Neural cell (in vitro differentiated cells): Measurements from ENCODE around the gene SPPL3. TPM values are rescaled to one million over a fixed set of nuclear protein-coding genes. Genes with fewer than 3 reads are reported as not detected.

Experiments used
- H2AFZ ChIP-seq: fragments of 200-600, 300-800 bp; sonication (generic), shearing (Covaris generic); 2 replicates; pipeline ENCODE4 v1.6.0; 2014; ENCODE audit warnings: low read depth, mild to moderate bottlenecking, antibody characterized with exemption, low read length, moderate library complexity
- H3F3A ChIP-seq: fragments of 200-600 bp; shearing (Covaris generic); 2 replicates; pipeline ENCODE4 v1.6.1; 2016; ENCODE audit warnings: mild to moderate bottlenecking, moderate library complexity, mixed read lengths, antibody characterized with exemption, low read length; ENCODE audit not compliant: insufficient read depth, poor library complexity, severe bottlenecking
- H3K27ac ChIP-seq: fragments of 200-600, 300-800 bp; sonication (generic), shearing (Covaris generic); 2 replicates; pipeline ENCODE4 v1.5.1; 2014; ENCODE audit warnings: mild to moderate bottlenecking, low read length, moderate library complexity
- H3K27me3 ChIP-seq: fragments of 300-800, 200-600 bp; sonication (generic), shearing (Covaris generic); 2 replicates; pipeline ENCODE4 v1.6.0; 2014; ENCODE audit warnings: mild to moderate bottlenecking, low read depth, low read length, moderate library complexity; ENCODE audit not compliant: insufficient read depth
- H3K36me3 ChIP-seq: fragments of 300-800, 200-600 bp; sonication (generic), shearing (Covaris generic); 2 replicates; pipeline ENCODE4 v1.5.1; 2014; ENCODE audit warnings: mild to moderate bottlenecking, antibody characterized with exemption, low read length, moderate library complexity; ENCODE audit not compliant: insufficient read depth
- H3K4me2 ChIP-seq: fragments of 300-800, 200-600 bp; sonication (generic), shearing (Covaris generic); 2 replicates; pipeline ENCODE4 v1.6.0; 2014; ENCODE audit warnings: mild to moderate bottlenecking, low read length
- H3K4me3 ChIP-seq: fragments of 300-800, 200-600 bp; sonication (generic), shearing (Covaris generic); 2 replicates; pipeline ENCODE4 v1.5.1; 2014; ENCODE audit warnings: mild to moderate bottlenecking, low read length, moderate library complexity
- H3K79me2 ChIP-seq: fragments of 200-600 bp; shearing (Covaris generic); replicated peaks from 2 replicates; pipeline ENCODE4 v1.6.0; 2014; ENCODE audit warnings: mild to moderate bottlenecking, low read length, moderate library complexity; ENCODE audit not compliant: insufficient read depth
- H3K9ac ChIP-seq: fragments of 300-800, 200-600 bp; sonication (generic), shearing (Covaris generic); 2 replicates; pipeline ENCODE4 v1.6.1; 2016; ENCODE audit warnings: mild to moderate bottlenecking, low read length, mixed read lengths
- H3K9me2 ChIP-seq: fragments of 200-600 bp; shearing (Covaris generic); 2 replicates; pipeline ENCODE4 v1.6.1; 2016; ENCODE audit warnings: mild to moderate bottlenecking, low read length, mixed read lengths; ENCODE audit not compliant: insufficient read depth
- H3K9me3 ChIP-seq: fragments of 200-600, 300-800 bp; sonication (generic), shearing (Covaris generic); 2 replicates; pipeline ENCODE4 v1.6.1; 2016; ENCODE audit warnings: mild to moderate bottlenecking, mixed run types, low read length, moderate library complexity, mixed read lengths
- H4K20me1 ChIP-seq: fragments of 200-600 bp; shearing (Covaris generic); 2 replicates; pipeline ENCODE4 v1.6.1; 2016; ENCODE audit warnings: mild to moderate bottlenecking, mixed run types; ENCODE audit not compliant: insufficient read depth
- EP300 ChIP-seq: fragments of 450-650 bp; conservative IDR thresholded peaks from 2 replicates; pipeline ENCODE4 v1.6.1; 2014; ENCODE audit warnings: antibody characterized with exemption, mild to moderate bottlenecking, moderate library complexity; ENCODE audit not compliant: poor library complexity, severe bottlenecking
- EZH2 ChIP-seq: fragments of 200-600, 300-800 bp; shearing (Covaris generic), sonication (generic); IDR thresholded peaks from 2 replicates; pipeline ENCODE4 v1.6.1; 2014; ENCODE audit warnings: antibody characterized with exemption, low read length, borderline replicate concordance, mild to moderate bottlenecking; ENCODE audit not compliant: insufficient read depth, poor library complexity, severe bottlenecking
- MXI1 ChIP-seq: fragments of 450-650 bp; conservative IDR thresholded peaks from 2 replicates; pipeline ENCODE4 v1.6.1; 2014; ENCODE audit warnings: antibody characterized with exemption, mild to moderate bottlenecking; ENCODE audit not compliant: poor library complexity, severe bottlenecking
- POLR2AphosphoS5 ChIP-seq: IDR thresholded peaks from 2 replicates; pipeline ENCODE4 v1.6.1; 2012
- RAD21 ChIP-seq: fragments of 450-650 bp; conservative IDR thresholded peaks from 2 replicates; pipeline ENCODE4 v1.6.1; 2014; ENCODE audit warnings: antibody characterized with exemption, mild to moderate bottlenecking, moderate library complexity
- SMC3 ChIP-seq: fragments of 450-650 bp; conservative IDR thresholded peaks from 2 replicates; pipeline ENCODE4 v1.6.1; 2014; ENCODE audit warnings: antibody characterized with exemption, mild to moderate bottlenecking, moderate library complexity; ENCODE audit not compliant: poor library complexity
- TAF1 ChIP-seq: IDR thresholded peaks from 2 replicates; pipeline ENCODE4 v1.6.1; 2012; ENCODE audit warnings: low read depth
- polyA plus RNA-seq: library from polyadenylated mRNA; depleted of rRNA; stranded (reverse); fragments of >200 nt; gene quantifications from 2 replicates; pipeline ENCODE4 v1.2.3, GENCODE V29; 2014
- TF ChIP-seq, protein P1 (sequence below): IDR thresholded peaks from 2 replicates; pipeline ENCODE4 v1.6.1; 2012; ENCODE audit warnings: borderline replicate concordance
- TF ChIP-seq, protein P2 (sequence below): fragments of 450-650 bp; IDR thresholded peaks from 2 replicates; pipeline ENCODE4 v1.5.1; 2014; ENCODE audit warnings: antibody characterized with exemption, mild to moderate bottlenecking, moderate library complexity; ENCODE audit not compliant: poor library complexity, severe bottlenecking

The SPPL3 gene
- polyA plus RNA-seq, 1 donor from 2014 or later = 21.3 TPM

DNA sequence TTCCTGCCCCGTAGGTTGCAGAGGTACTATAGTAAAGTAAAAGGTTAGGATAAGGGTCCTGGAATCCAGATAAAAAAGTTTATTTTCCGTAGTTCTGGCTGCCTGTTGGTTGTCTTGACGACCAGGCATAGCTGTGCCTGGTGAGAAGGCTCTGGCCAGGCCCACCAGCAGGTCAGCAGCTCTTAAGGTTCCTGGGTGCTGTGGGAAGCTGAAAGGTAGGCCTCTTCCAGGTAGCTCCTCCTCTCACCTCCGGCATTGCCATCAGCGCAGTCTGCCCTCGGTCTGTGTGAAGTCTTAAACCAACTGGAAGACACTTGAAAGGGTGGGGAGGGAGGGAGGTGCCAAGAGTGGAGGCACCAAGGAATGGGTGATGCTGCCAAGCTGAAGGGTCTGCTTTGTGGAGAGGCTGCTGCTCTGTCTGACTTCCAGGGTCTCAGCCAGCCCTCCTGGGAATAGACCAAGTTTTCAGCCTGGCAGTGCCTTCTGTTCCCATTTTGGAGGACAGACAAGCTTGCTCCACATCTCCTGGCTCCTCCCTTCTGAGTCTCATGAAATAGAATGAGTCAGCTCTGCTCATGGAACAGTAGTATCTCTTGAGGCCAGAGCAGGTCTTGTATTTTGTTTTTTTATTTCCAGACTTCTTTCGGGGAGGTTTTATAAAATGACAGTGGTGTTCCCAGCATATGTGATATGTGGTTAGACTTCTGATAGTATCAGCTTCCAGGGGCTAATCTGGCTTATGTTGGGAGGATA is 183.7 kb downstream of the SPPL3 start:
- Histone ChIP-seq H3K4me2 (no peak overlapping the region), H2AFZ (no peak overlapping the region), H3K79me2 (no peaks in the 10 kb centered on the region), H3F3A (no peaks in the 10 kb centered on the region), H3K27me3 (no peaks in the 10 kb centered on the region), H3K9ac (no peak overlapping the region), H3K36me3 (peaks cover 5% of the 10 kb centered on the region), H3K27ac (no peak overlapping the region), H3K4me3 (no peak overlapping the region), H3K9me2 (no peaks in the 10 kb centered on the region), H3K9me3 (no peaks in the 10 kb centered on the region), H4K20me1 (no peaks in the 10 kb centered on the region)
- TF ChIP-seq EZH2 (no peak), POLR2AphosphoS5 (no peak), TAF1 (no peak), MXI1 (no peak), RAD21 (no peak), EP300 (no peak), SMC3 (no peak)
- TF ChIP-seq, protein P1, sequence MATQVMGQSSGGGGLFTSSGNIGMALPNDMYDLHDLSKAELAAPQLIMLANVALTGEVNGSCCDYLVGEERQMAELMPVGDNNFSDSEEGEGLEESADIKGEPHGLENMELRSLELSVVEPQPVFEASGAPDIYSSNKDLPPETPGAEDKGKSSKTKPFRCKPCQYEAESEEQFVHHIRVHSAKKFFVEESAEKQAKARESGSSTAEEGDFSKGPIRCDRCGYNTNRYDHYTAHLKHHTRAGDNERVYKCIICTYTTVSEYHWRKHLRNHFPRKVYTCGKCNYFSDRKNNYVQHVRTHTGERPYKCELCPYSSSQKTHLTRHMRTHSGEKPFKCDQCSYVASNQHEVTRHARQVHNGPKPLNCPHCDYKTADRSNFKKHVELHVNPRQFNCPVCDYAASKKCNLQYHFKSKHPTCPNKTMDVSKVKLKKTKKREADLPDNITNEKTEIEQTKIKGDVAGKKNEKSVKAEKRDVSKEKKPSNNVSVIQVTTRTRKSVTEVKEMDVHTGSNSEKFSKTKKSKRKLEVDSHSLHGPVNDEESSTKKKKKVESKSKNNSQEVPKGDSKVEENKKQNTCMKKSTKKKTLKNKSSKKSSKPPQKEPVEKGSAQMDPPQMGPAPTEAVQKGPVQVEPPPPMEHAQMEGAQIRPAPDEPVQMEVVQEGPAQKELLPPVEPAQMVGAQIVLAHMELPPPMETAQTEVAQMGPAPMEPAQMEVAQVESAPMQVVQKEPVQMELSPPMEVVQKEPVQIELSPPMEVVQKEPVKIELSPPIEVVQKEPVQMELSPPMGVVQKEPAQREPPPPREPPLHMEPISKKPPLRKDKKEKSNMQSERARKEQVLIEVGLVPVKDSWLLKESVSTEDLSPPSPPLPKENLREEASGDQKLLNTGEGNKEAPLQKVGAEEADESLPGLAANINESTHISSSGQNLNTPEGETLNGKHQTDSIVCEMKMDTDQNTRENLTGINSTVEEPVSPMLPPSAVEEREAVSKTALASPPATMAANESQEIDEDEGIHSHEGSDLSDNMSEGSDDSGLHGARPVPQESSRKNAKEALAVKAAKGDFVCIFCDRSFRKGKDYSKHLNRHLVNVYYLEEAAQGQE = no peak
- TF ChIP-seq, protein P2, sequence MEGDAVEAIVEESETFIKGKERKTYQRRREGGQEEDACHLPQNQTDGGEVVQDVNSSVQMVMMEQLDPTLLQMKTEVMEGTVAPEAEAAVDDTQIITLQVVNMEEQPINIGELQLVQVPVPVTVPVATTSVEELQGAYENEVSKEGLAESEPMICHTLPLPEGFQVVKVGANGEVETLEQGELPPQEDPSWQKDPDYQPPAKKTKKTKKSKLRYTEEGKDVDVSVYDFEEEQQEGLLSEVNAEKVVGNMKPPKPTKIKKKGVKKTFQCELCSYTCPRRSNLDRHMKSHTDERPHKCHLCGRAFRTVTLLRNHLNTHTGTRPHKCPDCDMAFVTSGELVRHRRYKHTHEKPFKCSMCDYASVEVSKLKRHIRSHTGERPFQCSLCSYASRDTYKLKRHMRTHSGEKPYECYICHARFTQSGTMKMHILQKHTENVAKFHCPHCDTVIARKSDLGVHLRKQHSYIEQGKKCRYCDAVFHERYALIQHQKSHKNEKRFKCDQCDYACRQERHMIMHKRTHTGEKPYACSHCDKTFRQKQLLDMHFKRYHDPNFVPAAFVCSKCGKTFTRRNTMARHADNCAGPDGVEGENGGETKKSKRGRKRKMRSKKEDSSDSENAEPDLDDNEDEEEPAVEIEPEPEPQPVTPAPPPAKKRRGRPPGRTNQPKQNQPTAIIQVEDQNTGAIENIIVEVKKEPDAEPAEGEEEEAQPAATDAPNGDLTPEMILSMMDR = no peak

DNA sequence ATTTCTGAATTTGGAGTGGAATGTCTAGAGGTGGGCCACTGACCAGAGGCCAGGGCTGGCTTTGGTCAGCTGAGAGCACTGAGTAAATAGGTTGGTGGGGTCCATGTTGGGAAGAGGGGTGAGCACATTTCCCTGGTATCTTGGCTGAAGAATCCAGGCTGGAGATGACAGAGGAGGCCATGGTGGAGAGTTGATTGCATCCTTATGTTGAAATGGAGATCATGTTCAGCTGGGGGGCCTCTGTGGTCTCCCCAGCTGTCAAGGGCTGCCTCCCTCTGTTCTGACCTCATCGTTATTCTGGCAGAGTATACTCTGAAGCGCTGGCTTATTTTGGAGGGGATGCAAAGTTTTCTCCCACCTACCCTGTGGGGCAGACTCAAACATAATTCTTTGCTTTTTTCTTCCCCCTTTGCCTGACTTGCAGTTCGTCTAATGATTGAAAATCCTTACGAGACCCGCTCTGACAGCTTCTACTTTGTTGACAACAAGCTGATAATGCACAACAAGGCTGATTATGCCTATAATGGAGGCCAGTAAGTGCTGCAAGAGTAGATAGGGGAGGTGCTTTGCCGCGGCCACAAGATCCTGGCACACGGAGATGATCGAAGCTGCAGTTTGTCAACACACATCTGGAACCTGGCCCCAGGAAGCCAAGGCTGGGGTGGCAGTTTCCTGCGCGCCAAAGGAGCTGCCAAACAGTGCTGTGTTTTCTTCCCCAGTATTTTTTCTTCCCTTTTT is 184.5 kb downstream of the SPPL3 start:
- no peaks in the 10 kb centered on the region for H3K79me2 ChIP-seq
- H3K4me3 ChIP-seq = no peak overlapping the region
- peaks cover 5% of the 10 kb centered on the region for H3K36me3 ChIP-seq
- no peak for TF ChIP-seq TAF1
- TF ChIP-seq POLR2AphosphoS5 = no peak
- TF ChIP-seq, protein P1 = no peak
- TF ChIP-seq, protein P2 = no peak
- no peak for TF ChIP-seq EP300
- no peak for TF ChIP-seq MXI1
- no peak for TF ChIP-seq RAD21
- H3K9me3 ChIP-seq = no peaks in the 10 kb centered on the region
- H3K9me2 ChIP-seq = no peaks in the 10 kb centered on the region
- H4K20me1 ChIP-seq = no peaks in the 10 kb centered on the region
- H3K4me2 ChIP-seq = no peak overlapping the region
- H2AFZ ChIP-seq = no peak overlapping the region
- H3F3A ChIP-seq = no peaks in the 10 kb centered on the region
- no peak overlapping the region for H3K27ac ChIP-seq
- H3K27me3 ChIP-seq = no peaks in the 10 kb centered on the region
- H3K9ac ChIP-seq = no peak overlapping the region
